ENCODE measurements around the gene HPCAL1. TPM values are rescaled to one million over a fixed set of nuclear protein-coding genes. Genes with fewer than 3 reads are reported as not detected.

Gene HPCAL1
- total and polyA plus RNA-seq, 10 of the 15 experiments (the other 5 are each of a cell fraction or from before 2014, with no cell fraction given): 0.40 to 12.8 (median 7.9) TPM

DNA sequence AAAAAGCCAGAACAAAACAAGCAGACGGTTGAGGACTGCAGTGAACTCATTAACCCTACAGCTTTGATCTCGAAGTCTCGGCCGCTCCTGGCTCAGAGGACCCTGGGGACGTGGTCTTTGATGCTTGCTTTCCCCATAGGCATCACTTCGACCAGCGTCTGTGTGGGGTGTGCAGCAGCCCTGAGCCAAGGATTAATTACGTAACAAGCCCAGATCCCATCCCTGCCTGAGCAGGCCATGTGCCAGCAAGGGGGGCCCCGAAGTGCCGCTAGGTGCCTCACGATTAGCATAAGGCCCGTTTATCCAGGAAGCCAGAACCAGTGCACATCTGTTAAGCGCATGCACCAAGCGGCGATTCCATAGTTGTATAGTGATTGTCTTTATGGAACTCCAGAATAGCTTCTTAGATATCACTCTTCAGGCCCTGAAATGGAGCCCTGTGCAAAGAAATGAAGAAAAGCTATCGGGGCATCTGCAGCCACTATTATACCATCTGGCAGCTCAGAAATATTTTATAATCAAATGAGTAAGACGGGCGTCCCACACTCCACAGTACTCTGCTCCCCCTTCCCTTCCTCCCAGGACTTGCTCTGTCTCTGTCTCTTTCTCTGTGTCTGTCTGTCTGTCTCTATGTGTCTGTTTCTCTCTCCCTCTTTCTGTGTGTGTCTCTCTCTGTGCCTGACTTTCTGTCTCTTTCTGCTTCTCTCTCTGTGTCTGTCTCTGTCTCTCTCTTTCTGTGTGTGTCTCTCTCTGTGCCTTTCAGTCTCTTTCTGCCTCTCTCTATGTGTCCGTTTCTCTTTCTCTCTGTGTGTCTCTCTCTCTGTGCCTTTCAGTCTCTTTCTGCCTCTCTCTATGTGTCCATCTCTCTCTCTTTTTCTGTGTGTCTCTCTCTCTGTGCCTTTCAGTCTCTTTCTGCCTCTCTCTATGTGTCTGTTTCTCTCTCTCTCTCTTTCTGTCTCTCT lies 41.7 kb downstream of the HPCAL1 start:
- intact Hi-C loops (cut with micrococcal nuclease; ENCODE audit: unreplicated experiment) (no loop called here), in situ Hi-C loops (cut with MboI) (no loop called here)
- ChIA-PET POLR2A (no interaction called here), SMC1A (ENCODE audit: uncharacterized antibody, unreplicated experiment) (interaction anchor here (1.1 kb wide), 1 partner anchor 16 kb away, joined by 3 read pairs; no protein-coding TSS in a partner anchor), RAD21 (ENCODE audit: unreplicated experiment) (no interaction called here), CTCF (no interaction called here)
- H3K9me3 ChIP-seq (replicated peaks; ENCODE audit: control insufficient read depth, insufficient read depth, low read length): no peaks in the 10 kb centered on the region
- TF ChIP-seq ZNF24 (IDR thresholded peaks at IDR 0.05) (no peak), CTCF (IDR thresholded peaks at IDR 0.05 in 2 of 3, conservative IDR thresholded peaks at IDR 0.05 in 1 of 3; ENCODE audit: control insufficient read depth in 2 of 3, extremely low read depth in 1 of 3, insufficient read depth in 1 of 3, low read depth in 3 of 3, low read length in 3 of 3) (no peak), SMAD1 (IDR thresholded peaks at IDR 0.05; ENCODE audit: low read depth, partially characterized antibody) (no peak), JUND (IDR thresholded peaks at IDR 0.05; ENCODE audit: low read depth, low read length) (no peak), CHD4 (IDR thresholded peaks at IDR 0.05) (no peak), POLR2AphosphoS5 (IDR thresholded peaks at IDR 0.05; ENCODE audit: low read length) (no peak), ATF2 (IDR thresholded peaks at IDR 0.05; ENCODE audit: low read length) (no peak), EGR1 (IDR thresholded peaks at IDR 0.05; ENCODE audit: borderline replicate concordance in 1 of 2, low read depth in 2 of 2, low read length in 2 of 2) (no peak), IRF3 (IDR thresholded peaks at IDR 0.05) (no peak), LARP7 (IDR thresholded peaks at IDR 0.05) (no peak), BCL11A (IDR thresholded peaks at IDR 0.05; ENCODE audit: low read depth, low read length) (no peak), CREB1 (IDR thresholded peaks at IDR 0.05; ENCODE audit: low read depth) (no peak), ESRRA (IDR thresholded peaks at IDR 0.05; ENCODE audit: low read length) (no peak), SUPT20H (IDR thresholded peaks at IDR 0.05; ENCODE audit: borderline replicate concordance, control insufficient read depth, low read depth, low read length) (no peak), MEF2B (IDR thresholded peaks at IDR 0.05; ENCODE audit: partially characterized antibody, poor library complexity, severe bottlenecking) (no peak)
- TF ChIP-seq, protein P1, sequence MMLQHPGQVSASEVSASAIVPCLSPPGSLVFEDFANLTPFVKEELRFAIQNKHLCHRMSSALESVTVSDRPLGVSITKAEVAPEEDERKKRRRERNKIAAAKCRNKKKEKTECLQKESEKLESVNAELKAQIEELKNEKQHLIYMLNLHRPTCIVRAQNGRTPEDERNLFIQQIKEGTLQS (IDR thresholded peaks at IDR 0.05; ENCODE audit: borderline replicate concordance, extremely low read depth, low read depth, low read length): no peak
- FAIRE-seq (peak; percentile 76), DNase-seq (ENCODE audit: low read depth, low spot score) (no peak), ATAC-seq (peak; percentile 21; the same call in 1 of the 3 replicates)
- no peak overlapping the region for H3K27ac ChIP-seq (ENCODE audit: control insufficient read depth, insufficient read depth)
- no peak overlapping the region for H3K4me2 ChIP-seq (ENCODE audit: control insufficient read depth, insufficient read depth)
- no peaks in the 10 kb centered on the region for H4K20me1 ChIP-seq (ENCODE audit: control insufficient read depth, insufficient read depth)
- no peak overlapping the region for H3K9ac ChIP-seq (ENCODE audit: control insufficient read depth, insufficient read depth, low read length)
- no peaks in the 10 kb centered on the region for H3K36me3 ChIP-seq (ENCODE audit: control insufficient read depth in 2 of 2, insufficient read depth in 2 of 2, low read length in 1 of 2)
- WGBS (ENCODE audit: insufficient coverage, insufficient replicate concordance, low lambda C conversion rate, missing lambda C conversion rate): 39% methylated on average over 19 of the region's 19 CpGs
- no peaks in the 10 kb centered on the region for H3K4me1 ChIP-seq (ENCODE audit: control insufficient read depth, insufficient read depth, low read length)
- H3K79me2 ChIP-seq (ENCODE audit: control insufficient read depth, insufficient read depth, low read length): no peaks in the 10 kb centered on the region
- no peak overlapping the region for H2AFZ ChIP-seq (ENCODE audit: control insufficient read depth, low read depth, low read length)
- no peak overlapping the region for H3K4me3 ChIP-seq
- no TSS peak for BruUV-seq (replicated peaks)
- no peaks in the 10 kb centered on the region for H3K27me3 ChIP-seq (replicated peaks in 1 of 2; ENCODE audit: control insufficient read depth in 2 of 2, insufficient read depth in 2 of 2, low read length in 1 of 2)
